SKM-1 treated with dmso at 0.1 percent for 144 hours (cell line): Measurements from ENCODE around the gene ARMC6.
"Not testable (repeated sequence)": the region's sequence is repeated elsewhere in the genome, so short reads cannot be mapped to it uniquely, and the experiment has no call there.

Experiments
- DNase-seq: peaks from one replicate; lab custom pipeline; 2025; ENCODE audit not compliant: unreplicated experiment; lab: John Stamatoyannopoulos, UW

Gene ARMC6

GRCh38 chr19:19106938-19107337, 73.5 kb downstream of the ARMC6 start:
- not testable (repeated sequence) for DNase-seq

GRCh38 chr19:19107654-19108053, 74.3 kb downstream of the ARMC6 start:
- DNase-seq = no peak
